ENCODE measurements around the gene ZNF84.

ZNF84 gene

GRCh38 chr12:133037207-133038005 is at the start of gene ZNF84:
ZNF84 (plus strand) TSS chr12:133037509; CDS start chr12:133041468, 3,959 bp downstream.
- peak within 1 kb of the TSS; percentile 85 for H3K4me3 ChIP-seq (ENCODE audit: low read length)
- no peak for TF ChIP-seq ZNF274 (IDR thresholded peaks at IDR 0.05; ENCODE audit: low read depth, low read length)

- TF ChIP-seq ZNF274 (IDR thresholded peaks at IDR 0.05; ENCODE audit: low read depth, low read length): no peak
- H3K4me3 ChIP-seq (ENCODE audit: low read length): no peak overlapping the region
Observed at GRCh38 chr12:132998741-132999140, 38.6 kb upstream of the ZNF84 start.

- TF ChIP-seq ZNF274 (IDR thresholded peaks at IDR 0.05; ENCODE audit: low read depth, low read length): peak; percentile 74
- no peak overlapping the region for H3K4me3 ChIP-seq (ENCODE audit: low read length)
Observed at GRCh38 chr12:133010657-133011297, 26.5 kb upstream of the ZNF84 start.

GRCh38 chr12:133023566-133023965 is 13.7 kb upstream of the ZNF84 start:
- no peak overlapping the region for H3K4me3 ChIP-seq (ENCODE audit: low read length)

GRCh38 chr12:133026996-133027395 is 10.3 kb upstream of the ZNF84 start:
- TF ChIP-seq ZNF274 (IDR thresholded peaks at IDR 0.05; ENCODE audit: low read depth, low read length): no peak
- no peak overlapping the region for H3K4me3 ChIP-seq (ENCODE audit: low read length)

More at GRCh38 chr12:133023566-133023965, 13.7 kb upstream of the ZNF84 start:
- TF ChIP-seq ZNF274 (IDR thresholded peaks at IDR 0.05; ENCODE audit: low read depth, low read length): no peak

- TF ChIP-seq ZNF274 (IDR thresholded peaks at IDR 0.05; ENCODE audit: low read depth, low read length): no peak
- H3K4me3 ChIP-seq (ENCODE audit: low read length): peak overlapping the region; percentile 85
Observed at GRCh38 chr12:133038118-133038709, 905 bp downstream of the ZNF84 start.

- H3K4me3 ChIP-seq (ENCODE audit: low read length): no peak overlapping the region
- TF ChIP-seq ZNF274 (IDR thresholded peaks at IDR 0.05; ENCODE audit: low read depth, low read length): no peak
Observed at GRCh38 chr12:133046698-133047097, 9.4 kb downstream of the ZNF84 start.

GRCh38 chr12:133057446-133057845 is 20.1 kb downstream of the ZNF84 start:
- no peak for TF ChIP-seq ZNF274 (IDR thresholded peaks at IDR 0.05; ENCODE audit: low read depth, low read length)
- no peak overlapping the region for H3K4me3 ChIP-seq (ENCODE audit: low read length)

GRCh38 chr12:133058203-133059113 is 21.1 kb downstream of the ZNF84 start:
- no peak overlapping the region for H3K4me3 ChIP-seq (ENCODE audit: low read length)
- peak; percentile 100 for TF ChIP-seq ZNF274 (IDR thresholded peaks at IDR 0.05; ENCODE audit: low read depth, low read length)

GRCh38 chr12:133061954-133062353 is 24.6 kb downstream of the ZNF84 start:
- TF ChIP-seq ZNF274 (IDR thresholded peaks at IDR 0.05; ENCODE audit: low read depth, low read length): no peak
- no peak overlapping the region for H3K4me3 ChIP-seq (ENCODE audit: low read length)

GRCh38 chr12:133063556-133063955 is 26.2 kb downstream of the ZNF84 start:
- H3K4me3 ChIP-seq (ENCODE audit: low read length): no peak overlapping the region
- no peak for TF ChIP-seq ZNF274 (IDR thresholded peaks at IDR 0.05; ENCODE audit: low read depth, low read length)

- TF ChIP-seq ZNF274 (IDR thresholded peaks at IDR 0.05; ENCODE audit: low read depth, low read length): no peak
- H3K4me3 ChIP-seq (ENCODE audit: low read length): no peak overlapping the region
Observed at GRCh38 chr12:133073836-133074235, 36.5 kb downstream of the ZNF84 start.

- TF ChIP-seq ZNF274 (IDR thresholded peaks at IDR 0.05; ENCODE audit: low read depth, low read length): no peak
Observed at GRCh38 chr12:133080026-133080367, 42.7 kb downstream of the ZNF84 start.

More at GRCh38 chr12:133080026-133080367, 42.7 kb downstream of the ZNF84 start:
- H3K4me3 ChIP-seq (ENCODE audit: low read length): peak overlapping the region; percentile 63
